LNCAP (cell line): ENCODE measurements around the gene RRP1.

ENCODE experiments used
- CTCF ChIP-seq: fragments of 450-650 bp; IDR thresholded peaks from 2 replicates; pipeline ENCODE4 v1.5.1; 2017; ENCODE audit warnings: mild to moderate bottlenecking

The RRP1 gene, protein sequence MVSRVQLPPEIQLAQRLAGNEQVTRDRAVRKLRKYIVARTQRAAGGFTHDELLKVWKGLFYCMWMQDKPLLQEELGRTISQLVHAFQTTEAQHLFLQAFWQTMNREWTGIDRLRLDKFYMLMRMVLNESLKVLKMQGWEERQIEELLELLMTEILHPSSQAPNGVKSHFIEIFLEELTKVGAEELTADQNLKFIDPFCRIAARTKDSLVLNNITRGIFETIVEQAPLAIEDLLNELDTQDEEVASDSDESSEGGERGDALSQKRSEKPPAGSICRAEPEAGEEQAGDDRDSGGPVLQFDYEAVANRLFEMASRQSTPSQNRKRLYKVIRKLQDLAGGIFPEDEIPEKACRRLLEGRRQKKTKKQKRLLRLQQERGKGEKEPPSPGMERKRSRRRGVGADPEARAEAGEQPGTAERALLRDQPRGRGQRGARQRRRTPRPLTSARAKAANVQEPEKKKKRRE

GRCh38 chr21:43789276-43790009 lies at the start of gene RRP1:
Gene RRP1 (plus strand): TSS chr21:43789577. CDS start chr21:43789630, 53 bp downstream.
- TF ChIP-seq CTCF, result peak; percentile 95

DNA sequence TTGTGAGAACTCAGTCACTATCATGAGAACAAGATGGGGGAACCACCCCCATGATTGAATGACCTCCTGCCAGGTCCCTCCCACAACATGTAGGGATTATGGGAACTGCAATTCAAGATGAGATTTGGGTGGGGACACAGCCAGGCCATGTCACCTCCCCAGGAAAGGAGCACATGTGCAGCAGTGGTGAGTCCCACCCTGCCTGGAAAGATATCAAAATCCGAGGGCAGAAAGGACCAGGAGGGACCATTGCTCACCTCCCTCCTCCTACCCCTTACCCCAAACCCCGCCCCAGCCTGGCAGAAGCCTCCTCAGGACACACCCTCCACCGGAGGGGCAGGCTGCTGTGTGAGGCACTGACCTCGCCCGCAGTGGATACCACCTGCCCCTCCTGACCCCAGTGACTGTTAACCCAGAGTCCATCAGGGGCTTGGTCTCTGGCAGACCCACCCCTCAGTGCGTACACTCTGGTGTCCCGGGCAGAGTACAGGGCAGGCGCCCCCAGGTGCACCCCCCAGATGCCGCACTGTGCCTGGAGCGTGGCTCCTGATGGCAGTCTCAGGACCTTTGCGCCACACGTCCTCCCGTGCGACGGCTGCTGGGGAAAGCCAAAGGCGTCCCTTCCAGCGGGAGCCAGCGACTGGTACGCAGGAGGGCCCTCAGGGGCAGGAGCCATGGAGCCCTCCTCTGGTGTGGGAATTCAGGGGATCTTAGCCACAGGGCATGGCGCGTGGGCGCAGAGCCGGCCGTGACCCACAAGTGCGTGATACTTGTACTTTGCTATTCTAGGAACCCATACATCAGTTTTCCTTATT lies 49.5 kb upstream of the RRP1 start:
- TF ChIP-seq CTCF, result no peak

GRCh38 chr21:43740497-43741156 lies 48.8 kb upstream of the RRP1 start:
- no peak for TF ChIP-seq CTCF

GRCh38 chr21:43741423-43742096 lies 47.8 kb upstream of the RRP1 start:
- TF ChIP-seq CTCF, result no peak

GRCh38 chr21:43743947-43744346 lies 45.4 kb upstream of the RRP1 start:
- no peak for TF ChIP-seq CTCF

DNA sequence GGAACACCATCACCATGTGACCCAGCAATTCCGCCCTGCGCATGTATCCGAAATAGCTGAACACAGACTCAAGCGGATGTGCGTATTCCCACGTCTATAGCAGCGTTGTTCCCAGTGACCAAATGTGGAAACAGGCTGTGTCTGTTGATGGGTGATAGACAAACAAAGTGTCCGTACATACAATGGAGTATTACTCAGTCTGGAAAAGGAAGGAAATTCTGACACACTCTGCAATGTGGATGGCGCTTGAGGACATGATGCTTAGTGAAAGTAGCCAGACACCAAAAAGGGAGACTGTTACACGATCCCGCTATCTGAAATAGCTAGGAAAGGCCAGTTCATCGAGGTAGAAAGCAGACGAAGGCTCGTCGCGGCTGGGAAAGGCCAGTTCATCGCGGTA lies 44.7 kb upstream of the RRP1 start:
- no peak for TF ChIP-seq CTCF
